Measurements from ENCODE around the gene TMPRSS13. TPM values are rescaled to one million over a fixed set of nuclear protein-coding genes. Genes with fewer than 3 reads are reported as not detected.

The TMPRSS13 gene
- total and polyA plus RNA-seq, 8 donors, result 0.19 to 3.8 (median 1.2) TPM; not detected in 3

- DNase-seq, result no peak
- WGBS, 5 donors, result 68 to 81% (median 77%) methylated on average over 5 of the region's 5 CpGs
- Histone ChIP-seq H3K4me3 (no peak overlapping the region), H3K9me3 (no peaks in the 10 kb centered on the region), H3K36me3 (no peaks in the 10 kb centered on the region), H3K27ac (no peak overlapping the region), H3K27me3 (peaks cover 0 to 12% (median 4%) of the 10 kb centered on the region in 3 donors), H3K4me1 (peaks cover 0 to 19% (median 1%) of the 10 kb centered on the region in 4 donors)
- intact Hi-C loops (cut with DNase I; ENCODE audit: low total_unique reads), result no loop called here
- no peak for TF ChIP-seq POLR2A (IDR thresholded peaks at IDR 0.05)
- TF ChIP-seq POLR2AphosphoS5 (IDR thresholded peaks at IDR 0.05), result no peak
- no peak for TF ChIP-seq EP300 (IDR thresholded peaks at IDR 0.05)
- no peak for TF ChIP-seq CTCF (IDR thresholded peaks at IDR 0.05)
These were observed 4.7 kb upstream of the TMPRSS13 start for GRCh38 chr11:117933930-117934329.

GRCh38 chr11:117933475-117933874, 4.3 kb upstream of the TMPRSS13 start:
- intact Hi-C loops (cut with DNase I; ENCODE audit: low total_unique reads), result no loop called here
- Histone ChIP-seq H3K4me3 (no peak overlapping the region), H3K27ac (no peak overlapping the region), H3K9me3 (no peaks in the 10 kb centered on the region), H3K36me3 (no peaks in the 10 kb centered on the region), H3K27me3 (peaks cover 0 to 15% (median 4%) of the 10 kb centered on the region in 3 donors), H3K4me1 (peaks cover 0 to 22% (median 1%) of the 10 kb centered on the region in 4 donors)
- DNase-seq, result no peak
- no peak for TF ChIP-seq POLR2A (IDR thresholded peaks at IDR 0.05)
- TF ChIP-seq EP300 (IDR thresholded peaks at IDR 0.05), result no peak
- TF ChIP-seq CTCF (IDR thresholded peaks at IDR 0.05), result no peak
- no peak for TF ChIP-seq POLR2AphosphoS5 (IDR thresholded peaks at IDR 0.05)
- WGBS, 5 donors, result 55 to 80% (median 72%) methylated on average over 4 of the region's 4 CpGs

GRCh38 chr11:117932947-117933346, 3.7 kb upstream of the TMPRSS13 start:
- H3K36me3 ChIP-seq, result no peaks in the 10 kb centered on the region
- intact Hi-C loops (cut with DNase I; ENCODE audit: low total_unique reads), result no loop called here
- H3K4me1 ChIP-seq, result peaks cover 0 to 22% (median 1%) of the 10 kb centered on the region in 4 donors
- H3K27me3 ChIP-seq, result peaks cover 0 to 15% (median 4%) of the 10 kb centered on the region in 3 donors
- 78 to 92% (median 80%) methylated on average over 3 of the region's 3 CpGs for WGBS, 5 donors
- no peak overlapping the region for H3K27ac ChIP-seq
- TF ChIP-seq POLR2A (IDR thresholded peaks at IDR 0.05) (no peak), CTCF (IDR thresholded peaks at IDR 0.05) (no peak), EP300 (IDR thresholded peaks at IDR 0.05) (no peak), POLR2AphosphoS5 (IDR thresholded peaks at IDR 0.05) (no peak)
- DNase-seq, result no peak
- no peak overlapping the region for H3K4me3 ChIP-seq
- H3K9me3 ChIP-seq, result no peaks in the 10 kb centered on the region

- Histone ChIP-seq H3K27ac (no peak overlapping the region), H3K27me3 (peaks cover 0 to 15% (median 4%) of the 10 kb centered on the region in 3 donors), H3K4me1 (peaks cover 0 to 22% (median 1%) of the 10 kb centered on the region in 4 donors), H3K9me3 (no peaks in the 10 kb centered on the region), H3K36me3 (no peaks in the 10 kb centered on the region), H3K4me3 (no peak overlapping the region)
- DNase-seq, result no peak
- intact Hi-C loops (cut with DNase I; ENCODE audit: low total_unique reads), result no loop called here
- WGBS, 5 donors, result 89 to 95% (median 92%) methylated on average over 6 of the region's 6 CpGs
- TF ChIP-seq POLR2A (IDR thresholded peaks at IDR 0.05), result no peak
- no peak for TF ChIP-seq CTCF (IDR thresholded peaks at IDR 0.05)
- TF ChIP-seq POLR2AphosphoS5 (IDR thresholded peaks at IDR 0.05), result no peak
- TF ChIP-seq EP300 (IDR thresholded peaks at IDR 0.05), result no peak
These were observed 3.2 kb upstream of the TMPRSS13 start for GRCh38 chr11:117932426-117932825.
